Inflammatory macrophage treated with lipopolysaccharide for 4 hours (primary cell): ENCODE measurements around the gene MACO1.
"Not testable (repeated sequence)": the region's sequence is repeated elsewhere in the genome, so short reads cannot be mapped to it uniquely, and the experiment has no call there.

Experiments used
- DNase-seq: peaks from one replicate; pipeline ENCODE4 v3.0.0-alpha.2; 2020

MACO1 gene

DNA sequence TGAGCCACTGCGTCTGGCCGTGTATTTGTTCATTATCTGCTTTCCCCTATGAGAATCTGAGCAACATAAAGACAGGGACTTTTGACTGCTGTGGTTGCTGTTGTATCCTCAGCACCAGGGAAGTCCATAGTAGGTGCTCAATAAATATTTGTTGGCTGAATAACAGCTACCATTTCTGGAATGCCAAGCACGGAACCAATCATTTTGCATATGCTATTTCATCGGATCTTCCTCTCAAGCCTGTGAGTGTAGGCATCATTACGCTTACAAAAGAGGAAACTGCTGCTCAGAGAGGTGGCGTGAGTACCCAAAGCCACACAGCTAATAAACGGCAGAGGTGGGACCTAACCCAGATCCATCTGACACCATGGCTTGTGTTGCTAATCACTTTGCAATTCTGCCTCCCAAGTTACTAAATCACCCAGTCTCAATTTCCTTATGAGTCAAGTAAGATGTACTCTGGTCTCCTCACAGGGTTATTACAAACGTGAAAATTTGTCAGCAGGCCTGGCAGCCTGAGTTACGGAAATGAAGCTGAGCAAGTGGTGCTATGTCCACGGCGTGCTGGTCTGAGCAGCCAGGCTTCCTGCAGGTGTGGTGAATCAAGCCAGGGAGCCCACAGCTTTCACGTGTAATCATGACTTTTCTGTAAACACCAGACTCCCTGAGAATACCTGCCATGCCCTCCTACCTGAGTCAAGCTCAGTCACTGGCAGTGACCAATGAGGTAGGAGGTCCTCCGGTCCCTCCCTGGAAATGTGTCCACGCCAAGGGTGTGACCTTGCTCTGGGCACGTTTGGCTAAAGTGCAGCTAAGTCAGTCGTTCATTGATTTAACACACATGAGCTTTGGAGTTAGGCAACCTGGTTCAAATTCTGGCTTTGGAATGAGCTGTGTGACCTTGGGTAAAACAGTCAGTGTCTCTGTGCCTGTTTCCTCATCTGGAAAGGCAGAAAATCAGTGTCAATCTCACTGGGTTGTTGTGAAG, 5.3 kb upstream of the MACO1 start:
- no peak for DNase-seq

DNA sequence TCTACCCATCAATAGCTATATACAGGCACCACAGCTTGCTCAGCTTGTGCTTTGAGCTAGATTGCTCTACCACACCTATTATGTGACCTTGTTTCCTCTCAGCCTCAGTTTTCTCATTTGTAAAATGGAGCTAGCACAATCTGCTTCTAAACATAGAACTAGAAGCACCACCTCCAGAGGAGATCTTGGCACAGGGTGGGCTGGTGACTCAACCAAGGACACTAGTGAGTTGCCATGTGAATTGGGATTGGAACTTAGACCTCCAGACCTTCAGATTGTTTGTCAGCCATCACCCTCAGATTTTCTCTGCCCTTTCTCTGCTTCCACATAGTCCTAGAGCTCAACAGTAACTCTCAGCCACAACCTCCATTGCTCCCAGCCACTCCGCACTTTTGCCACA, 3.0 kb upstream of the MACO1 start:
- DNase-seq = no peak

DNA sequence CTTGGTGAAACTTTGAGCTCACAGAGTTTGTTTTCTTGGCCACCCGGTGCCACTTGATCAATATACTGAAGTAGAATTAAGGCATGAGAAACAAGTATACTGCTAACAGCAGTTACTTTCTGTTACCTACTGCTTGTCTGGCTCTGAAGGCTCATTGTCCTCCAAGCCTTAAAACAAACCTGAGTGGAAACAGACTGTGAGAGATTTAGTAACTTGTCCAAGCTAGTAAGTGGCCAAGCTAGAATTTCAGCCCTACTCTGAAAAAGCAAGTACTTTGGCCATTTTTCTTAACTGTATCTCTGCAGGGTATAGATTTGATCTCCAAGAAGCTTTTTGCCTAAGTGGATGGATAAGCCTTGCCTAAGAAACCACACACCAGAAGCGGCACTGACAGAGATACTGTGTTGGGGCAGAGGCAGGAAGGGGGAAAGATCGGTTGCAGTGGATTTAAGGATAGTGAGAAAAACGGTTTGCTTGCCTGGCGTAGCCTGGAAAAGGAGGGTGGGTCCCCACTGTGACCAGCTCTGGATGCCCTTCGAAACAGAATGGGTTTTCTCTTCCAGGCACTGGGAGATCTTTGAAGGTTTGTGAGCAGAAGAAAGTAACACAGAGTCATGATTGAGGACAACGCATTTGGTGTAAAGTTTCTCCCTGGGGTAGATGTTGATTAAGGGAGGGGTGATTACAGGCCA, 2.1 kb upstream of the MACO1 start:
- DNase-seq = no peak

DNA sequence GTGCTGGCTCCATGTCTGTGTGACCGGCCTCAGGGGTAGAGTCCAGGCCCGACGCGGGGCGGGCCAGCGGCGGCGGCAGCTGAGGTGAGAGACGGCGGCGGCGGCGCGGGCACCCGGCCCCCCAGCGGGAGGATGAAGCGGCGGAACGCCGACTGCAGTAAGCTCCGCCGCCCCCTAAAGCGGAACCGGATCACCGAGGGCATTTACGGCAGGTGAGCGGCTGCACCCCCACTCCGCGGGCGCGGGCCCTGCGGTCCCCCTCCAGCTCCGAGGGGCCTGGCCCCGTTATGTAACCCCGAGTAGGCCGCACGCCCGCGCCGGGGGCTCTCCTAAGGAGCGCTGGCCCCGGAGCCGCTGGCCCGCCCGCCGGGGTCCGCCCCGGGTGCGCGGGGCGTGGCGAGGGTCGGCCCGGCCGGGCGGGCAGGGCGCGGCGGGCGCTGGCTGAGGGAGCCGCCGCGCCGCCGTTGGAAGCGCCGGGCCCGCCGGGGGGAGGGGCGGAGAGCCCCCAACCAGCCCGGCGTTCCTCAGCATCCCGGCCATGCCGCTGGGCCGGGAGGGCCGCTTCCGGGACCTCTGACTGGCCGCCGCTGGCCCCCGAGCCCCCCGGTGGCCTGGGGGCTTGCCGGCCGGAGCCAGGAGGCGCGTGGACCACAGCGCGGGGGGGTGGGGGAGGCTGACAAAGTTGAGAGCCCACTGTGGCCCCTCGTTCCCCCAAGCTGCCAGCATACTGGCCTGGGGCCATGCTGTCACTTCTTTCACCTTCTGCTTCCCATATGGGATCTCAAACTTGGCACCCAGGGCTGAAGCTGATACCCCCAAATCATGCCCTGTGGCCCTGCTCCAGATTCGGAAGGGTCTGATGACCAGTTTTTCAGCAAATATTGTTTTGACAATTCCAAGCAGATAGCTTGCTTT, 527 bp downstream of the MACO1 start:
- no peak for DNase-seq

DNA sequence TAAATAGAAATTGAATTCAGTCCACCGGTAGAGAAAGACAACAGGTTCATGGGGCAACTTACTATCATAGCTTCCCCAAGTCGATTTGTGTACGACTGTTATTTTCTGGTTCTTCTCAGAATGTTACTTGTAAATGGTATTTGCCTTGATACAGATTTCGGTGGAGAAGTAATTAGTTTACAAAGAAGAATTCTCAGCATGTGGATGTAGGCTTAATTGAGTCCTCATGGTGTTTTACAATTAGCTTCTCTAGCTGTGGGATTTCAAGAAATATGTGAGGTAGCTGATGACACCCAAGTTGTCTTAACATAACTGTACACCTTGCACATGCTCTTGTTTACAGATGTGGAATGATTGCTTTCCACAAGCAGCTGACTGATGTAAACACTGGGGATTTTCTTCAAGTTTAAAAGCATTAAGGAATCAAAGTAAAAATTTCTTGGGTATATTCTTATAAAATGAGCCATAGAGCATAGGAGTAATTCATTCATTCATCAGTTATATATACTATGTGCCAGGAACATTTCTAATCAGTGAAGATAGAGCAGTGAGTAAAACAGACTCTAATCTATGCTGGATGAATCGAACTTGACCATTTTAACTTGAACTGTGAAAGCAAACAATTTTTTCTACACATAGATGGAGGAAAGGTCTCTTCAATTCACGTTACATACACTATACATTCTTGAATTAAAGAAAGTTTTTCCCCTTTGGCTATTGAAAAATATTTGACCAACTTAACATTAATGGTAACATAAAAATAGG, 1.4 kb downstream of the MACO1 start:
- no peak for DNase-seq

DNA sequence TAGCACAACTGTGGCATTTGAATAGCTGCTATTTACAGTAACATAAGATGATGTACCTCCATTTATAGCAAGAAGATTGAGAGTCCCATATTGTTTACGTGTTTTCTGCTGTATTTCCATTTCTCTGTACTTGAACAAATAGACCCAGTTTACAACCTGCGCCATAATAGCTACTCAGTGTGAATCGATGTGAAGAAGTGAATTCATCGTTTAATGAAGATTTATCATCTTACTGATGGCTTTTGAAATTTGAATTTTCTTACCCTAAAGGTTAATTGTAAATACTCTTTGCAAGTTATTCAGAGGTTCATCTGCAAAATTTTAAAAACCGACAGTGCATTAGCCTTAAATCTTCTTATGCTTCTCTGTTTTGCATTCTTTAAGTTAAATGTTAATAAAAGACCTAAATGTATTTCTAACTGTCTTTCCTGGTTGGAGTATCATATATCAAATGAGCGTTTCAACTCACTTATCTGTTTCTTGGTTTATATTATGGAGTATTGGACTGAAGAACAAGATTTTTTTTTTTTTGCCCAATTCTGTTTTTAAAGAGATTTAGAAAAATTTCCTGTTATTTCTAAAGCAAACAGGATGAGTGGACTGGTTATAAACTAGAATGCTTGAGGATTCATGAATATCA, 2.2 kb downstream of the MACO1 start:
- DNase-seq = no peak

DNA sequence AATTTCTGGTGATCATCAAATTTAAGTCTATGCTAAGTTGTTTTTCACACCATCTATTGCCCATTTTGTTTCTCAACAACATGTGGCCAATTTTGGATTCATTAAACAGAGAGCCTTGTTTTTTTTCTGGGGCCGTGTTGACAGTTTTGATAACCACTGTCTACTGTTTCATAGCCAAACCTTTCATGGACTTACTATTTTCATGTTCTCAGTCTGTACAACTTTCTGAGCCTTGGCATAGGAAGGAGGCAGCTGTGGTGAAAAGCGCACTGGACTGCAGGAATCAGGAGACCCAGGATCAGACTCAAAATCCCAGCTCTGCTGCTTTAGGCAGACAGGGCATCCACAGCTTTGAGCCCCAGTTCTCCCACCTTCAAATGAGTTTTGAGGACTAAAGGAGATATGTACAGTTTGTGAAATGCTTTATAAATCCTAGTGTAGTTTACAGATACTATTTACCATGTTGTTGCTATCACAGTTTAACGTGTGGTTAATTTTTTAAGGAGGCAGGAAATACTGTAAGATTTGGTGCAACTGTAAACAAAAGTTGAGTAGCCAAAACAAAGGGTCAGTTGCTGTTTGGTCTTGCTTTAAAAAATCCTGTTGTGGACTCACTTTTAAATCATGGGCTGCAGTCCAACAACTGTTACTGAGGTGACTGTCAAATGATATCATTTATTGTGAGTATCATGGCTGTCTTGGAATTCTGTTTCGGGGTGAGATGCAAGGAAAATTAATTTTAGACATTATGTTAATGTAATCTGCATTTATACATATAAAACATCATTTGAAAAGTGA, 2.9 kb downstream of the MACO1 start:
- DNase-seq = no peak

DNA sequence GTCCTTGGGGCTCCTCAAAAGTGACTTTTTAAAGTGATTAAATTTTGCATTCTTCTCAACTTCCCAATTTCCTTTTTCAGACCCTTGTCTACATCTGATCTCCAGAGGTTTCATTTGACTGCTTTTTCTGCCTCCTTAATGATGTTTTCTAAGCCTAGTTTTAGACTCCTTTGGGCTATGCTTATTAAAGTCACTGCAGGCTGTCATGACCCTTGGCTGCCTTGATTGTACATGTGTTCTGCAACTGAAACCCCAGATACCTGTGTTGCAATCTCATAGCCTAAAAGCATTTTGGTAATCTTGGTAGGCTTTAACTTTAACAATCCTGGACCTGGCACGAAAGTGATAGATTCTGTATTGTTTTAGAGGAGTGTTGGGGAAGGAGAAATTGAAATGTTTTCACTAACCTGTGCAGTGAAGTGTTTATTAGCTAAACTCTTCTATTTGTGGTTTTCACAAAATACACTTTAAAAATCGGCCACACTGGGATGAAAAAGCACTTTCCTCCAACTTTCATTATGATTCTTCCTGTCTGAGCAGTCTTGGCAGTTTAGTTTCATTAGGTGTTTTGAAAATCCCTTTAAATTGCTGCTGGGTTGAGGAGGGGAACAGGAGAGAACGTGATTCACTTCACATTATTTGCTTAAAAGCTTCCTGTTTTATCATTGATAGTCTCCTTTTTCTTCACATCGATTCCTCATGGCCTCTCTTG, 4.9 kb downstream of the MACO1 start:
- DNase-seq = peak; percentile 62

DNA sequence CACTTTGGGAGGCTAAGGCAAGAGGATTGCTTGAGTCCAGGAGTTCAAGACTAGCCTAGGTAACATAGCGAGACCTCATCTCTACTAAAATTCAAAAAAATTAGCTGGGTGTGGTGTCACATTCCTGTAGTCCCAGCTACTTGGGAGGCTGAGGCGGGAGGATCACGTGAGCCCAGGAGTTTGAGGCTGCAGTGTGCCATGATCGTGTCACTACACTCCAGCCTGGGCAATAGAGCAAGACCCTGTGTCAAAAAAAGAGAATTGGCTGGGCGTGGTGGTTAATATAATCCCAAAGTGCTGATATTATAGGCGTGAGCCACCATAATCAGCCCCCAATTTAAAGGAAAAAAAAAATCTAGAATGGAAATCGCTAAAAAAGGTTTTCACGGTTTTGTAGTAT, 7.0 kb downstream of the MACO1 start:
- DNase-seq = no peak

DNA sequence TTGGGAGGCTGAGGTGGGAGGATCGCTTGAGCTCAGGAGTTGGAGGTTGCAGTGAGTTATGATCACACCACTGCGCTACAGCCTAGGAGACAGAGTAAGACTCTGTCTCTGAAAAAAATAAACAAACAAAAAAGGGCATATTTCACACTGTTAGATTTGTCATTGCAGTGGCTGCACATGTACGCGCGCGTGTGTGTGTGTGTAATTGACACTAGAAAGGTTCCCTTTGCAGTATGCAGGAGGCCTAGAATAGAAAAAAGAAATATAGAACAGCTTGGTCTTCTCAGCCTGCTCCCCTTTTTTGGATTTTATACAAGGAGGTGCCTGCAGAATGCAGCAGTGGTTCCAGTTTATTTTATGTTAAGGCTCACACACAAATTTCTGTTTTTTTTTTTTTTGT, 8.6 kb downstream of the MACO1 start:
- DNase-seq = no peak

DNA sequence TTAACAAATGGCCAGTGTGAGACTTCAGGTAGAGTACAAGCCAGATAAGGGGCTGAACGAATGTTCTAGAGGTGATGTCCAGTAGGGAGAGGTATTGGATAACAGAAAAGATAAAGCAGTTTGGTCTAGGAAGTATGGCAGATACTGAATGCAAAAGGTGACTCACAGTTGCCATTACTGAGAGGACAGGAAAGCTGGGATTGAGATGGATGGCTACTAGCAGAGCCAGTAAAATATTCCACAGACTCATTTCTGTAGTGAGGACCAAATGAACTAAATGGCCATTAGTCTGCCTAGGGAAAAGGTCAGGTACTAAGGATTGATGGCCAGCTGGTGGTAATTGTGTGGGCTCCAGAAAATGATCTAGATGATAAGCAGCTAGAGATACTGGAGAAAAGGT, 11.5 kb downstream of the MACO1 start:
- DNase-seq = no peak

DNA sequence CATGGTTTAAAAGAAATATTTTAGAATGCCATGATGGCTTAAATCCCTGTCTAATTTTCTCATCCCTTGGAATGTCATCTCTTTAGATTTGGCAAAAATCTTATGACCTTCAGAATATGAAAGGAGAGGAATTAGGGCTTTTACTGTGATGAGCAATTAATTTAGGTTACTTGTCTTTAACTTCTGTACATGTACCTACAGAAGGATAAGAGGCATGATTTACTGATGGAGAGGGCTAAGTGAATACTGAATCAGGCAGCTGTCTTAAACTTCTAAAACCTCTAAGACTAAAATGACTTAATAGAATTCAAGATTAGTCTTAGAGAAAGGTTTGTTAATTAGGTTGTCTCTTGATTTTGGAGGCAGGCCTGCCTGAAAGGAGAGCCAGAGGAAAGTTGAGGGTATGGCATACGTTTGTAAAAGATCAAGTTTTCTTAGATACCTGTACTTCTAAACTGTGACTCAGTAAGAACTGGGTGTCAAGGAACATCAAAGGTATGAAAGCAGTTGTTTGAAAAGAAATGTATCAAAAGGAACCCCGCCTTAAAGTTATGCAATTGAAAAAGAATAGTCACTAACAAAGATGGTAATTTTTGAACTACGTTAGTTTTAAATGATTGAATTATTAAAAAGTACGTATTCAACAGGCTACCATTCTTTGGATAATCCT, 12.5 kb downstream of the MACO1 start:
- no peak for DNase-seq

DNA sequence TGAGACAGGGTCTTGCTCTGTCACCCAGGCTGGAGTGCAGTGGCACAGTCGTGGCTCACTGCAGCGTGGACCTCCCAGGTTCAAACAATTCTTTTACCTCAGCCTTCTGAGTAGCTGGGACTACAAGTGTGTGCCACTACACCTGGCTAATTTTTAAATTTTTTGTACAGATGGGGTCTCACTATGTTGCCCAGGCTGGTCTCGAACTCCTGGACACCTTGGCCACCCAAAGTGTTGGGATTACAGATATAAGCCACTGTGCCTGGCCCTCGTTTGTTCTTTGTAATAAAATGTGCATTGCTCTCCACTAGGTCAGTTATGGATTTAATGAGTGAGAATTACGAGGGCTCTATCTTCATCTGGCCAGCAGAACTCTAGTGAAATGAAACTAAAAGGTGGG, 13.9 kb downstream of the MACO1 start:
- DNase-seq = not testable (repeated sequence)

DNA sequence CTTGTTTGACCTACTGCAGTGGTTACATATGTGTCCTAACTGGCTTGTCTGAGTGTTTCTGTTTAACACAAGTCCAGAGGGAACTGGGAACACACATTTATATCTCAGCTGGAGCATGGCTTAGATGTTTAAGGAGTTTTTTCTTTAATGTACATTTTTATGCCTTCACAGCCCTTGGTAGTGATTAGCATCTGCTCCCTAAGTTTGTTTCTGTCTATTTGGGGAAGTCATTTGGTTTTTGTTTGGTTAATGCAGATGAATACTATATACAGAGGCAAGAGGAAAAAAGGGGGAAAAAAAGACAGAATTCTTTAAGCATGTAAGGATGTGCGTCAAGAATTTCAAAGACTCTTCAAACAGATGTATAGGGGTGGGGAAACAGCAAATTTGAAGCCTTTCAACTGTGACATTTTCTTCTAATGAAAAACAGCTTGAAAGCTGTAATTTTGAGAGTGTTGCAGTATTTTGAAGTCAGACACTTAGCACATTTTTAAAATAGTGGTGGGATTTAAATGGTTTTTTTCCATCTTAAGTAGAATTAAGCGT, 15.4 kb downstream of the MACO1 start:
- DNase-seq = no peak

DNA sequence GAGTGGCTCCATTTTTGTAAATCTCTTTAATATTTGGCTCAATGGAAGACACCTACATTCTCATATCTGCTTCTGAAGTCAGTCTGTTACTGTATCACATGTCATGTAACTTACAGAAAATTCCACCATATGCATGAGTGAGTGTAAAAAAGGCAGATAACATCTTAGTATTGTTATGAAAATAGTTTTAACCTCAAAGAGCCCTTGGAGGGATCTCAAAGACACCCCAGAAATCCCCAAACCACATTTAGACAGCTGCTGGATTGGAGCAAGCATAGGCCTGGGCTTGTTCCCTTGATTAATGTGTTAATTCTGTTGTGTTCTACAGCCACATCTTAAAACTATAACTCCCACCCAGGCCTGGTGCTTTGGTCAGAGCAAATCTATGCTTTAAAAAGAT, 16.9 kb downstream of the MACO1 start:
- DNase-seq = no peak

DNA sequence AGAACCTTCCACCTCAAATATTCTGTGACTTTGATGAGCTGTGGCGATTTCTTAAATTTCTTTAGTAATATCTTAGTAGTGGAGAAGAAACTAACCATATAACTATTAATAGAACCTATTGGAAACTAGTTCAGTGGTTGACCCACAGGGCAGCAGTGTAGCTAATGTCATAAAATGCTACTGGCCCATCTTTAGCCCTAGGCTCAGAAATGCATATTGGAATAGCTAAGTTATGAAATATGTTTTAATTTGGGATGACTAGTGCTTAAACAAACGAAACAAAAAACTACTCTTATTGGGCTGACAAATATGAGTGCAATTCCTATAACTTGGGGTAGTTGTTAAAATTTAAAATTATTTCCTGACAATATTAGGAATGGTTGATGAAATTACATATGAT, 20.2 kb downstream of the MACO1 start:
- no peak for DNase-seq

DNA sequence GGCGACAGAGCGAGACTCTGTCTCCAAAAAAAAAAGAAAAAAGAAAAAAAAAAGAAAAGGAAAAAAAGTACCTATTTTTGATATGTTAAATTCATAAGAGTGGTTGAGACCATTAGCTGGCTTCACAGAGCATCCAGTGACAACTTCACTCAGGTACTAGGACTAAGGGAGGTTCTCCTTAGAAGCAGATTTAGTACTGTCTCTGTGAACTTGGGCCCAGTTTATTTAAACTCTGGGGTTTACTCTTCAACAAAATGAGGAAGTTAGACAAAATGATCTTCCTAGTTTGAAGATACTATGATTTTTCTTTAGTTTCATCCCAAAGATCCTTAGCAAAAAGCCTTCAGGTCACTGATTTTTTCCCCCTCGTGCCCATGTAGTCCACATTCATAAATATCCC, 21.2 kb downstream of the MACO1 start:
- DNase-seq = no peak

DNA sequence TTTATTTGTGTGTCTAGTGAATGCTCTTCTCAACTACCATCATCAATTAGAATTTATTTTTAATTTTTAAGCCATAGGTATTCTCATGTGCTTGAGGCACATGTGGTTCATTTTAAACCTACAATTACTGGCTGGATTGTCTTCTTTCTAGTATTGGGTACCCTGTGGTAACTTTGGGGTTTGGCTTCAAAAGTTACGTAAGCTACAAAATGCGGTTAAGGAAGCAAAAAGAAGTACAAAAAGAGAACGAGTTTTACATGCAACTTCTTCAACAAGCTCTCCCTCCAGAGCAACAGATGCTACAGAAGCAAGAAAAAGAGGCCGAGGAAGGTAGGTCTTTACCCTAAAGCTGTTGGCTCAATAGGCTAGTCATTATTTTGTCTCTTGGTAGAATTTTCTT, 25.8 kb downstream of the MACO1 start:
- peak; percentile 37 for DNase-seq

DNA sequence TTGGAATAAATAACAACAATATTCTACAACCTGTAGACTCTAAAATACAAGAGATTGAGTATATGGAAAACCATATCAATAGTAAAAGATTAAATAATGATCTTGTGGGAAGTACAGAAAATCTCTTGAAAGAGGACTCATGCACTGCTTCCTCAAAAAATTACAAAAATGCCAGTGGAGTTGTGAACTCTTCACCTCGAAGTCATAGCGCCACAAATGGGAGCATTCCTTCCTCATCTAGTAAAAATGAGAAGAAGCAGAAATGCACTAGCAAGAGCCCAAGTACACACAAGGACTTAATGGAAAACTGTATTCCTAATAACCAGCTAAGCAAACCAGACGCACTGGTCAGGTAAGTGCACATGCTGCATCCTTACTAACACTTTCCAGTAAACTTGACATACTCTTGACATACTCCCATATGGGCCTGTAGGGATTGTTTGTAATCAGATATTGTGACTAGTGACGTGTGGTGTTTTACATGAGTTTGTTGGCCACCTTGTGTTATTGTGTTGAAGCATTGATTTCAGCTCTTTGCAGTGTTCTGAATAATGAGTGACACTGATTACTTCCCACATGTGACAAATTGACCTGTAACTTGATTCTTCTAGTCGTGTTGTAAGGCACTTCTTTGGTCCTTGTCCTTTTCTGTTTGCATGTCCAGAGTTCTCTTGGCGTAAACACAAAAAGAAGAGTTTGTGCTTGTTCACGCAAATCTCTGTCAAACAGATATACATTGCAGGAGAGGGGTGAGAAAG, 28.0 kb downstream of the MACO1 start:
- peak; percentile 70 for DNase-seq
